PC-9 (cell line): Measurements from ENCODE around the gene ZNF408. TPM values are rescaled to one million over a fixed set of nuclear protein-coding genes. Genes with fewer than 3 reads are reported as not detected.

Source experiments
- BruUV-seq: library from RNA; stranded (reverse); fragments of 400-500 nt; replicated peaks from 2 replicates; lab custom pipeline; 2021; lab: Mats Ljungman, UMichigan
- CTCF ChIA-PET: fragments of 300-600 bp; sonication (Branson Sonifier 250); formaldehyde crosslinking; loops from one replicate; lab custom pipeline; 2022; ENCODE audit warnings: antibody characterized with exemption; lab: Charles Lee
- POLR2A ChIA-PET: fragments of 300-600 bp; sonication (Branson Sonifier 250); formaldehyde crosslinking; loops from one replicate; lab custom pipeline; 2022; ENCODE audit warnings: antibody characterized with exemption; ENCODE audit not compliant: unreplicated experiment; lab: Charles Lee
- DNase-seq, 2 experiments: peaks; one replicate each; pipeline versions ENCODE4 v3.0.0 to v3.0.0-alpha.2; 2015 to 2022; ENCODE audit warnings: mixed read lengths in 1 of 2
- H2AFZ ChIP-seq: fragments of 200-600 bp; sonication (generic); 2 replicates; pipeline ENCODE4 v1.8.1; 2017; ENCODE audit warnings: antibody characterized with exemption
- H3F3A ChIP-seq: fragments of 200-600 bp; sonication (generic); 2 replicates; pipeline ENCODE4 v1.8.1; 2017; ENCODE audit warnings: antibody characterized with exemption, mild to moderate bottlenecking, low read depth; ENCODE audit not compliant: insufficient read depth
- H3K27ac ChIP-seq: fragments of 200-600 bp; sonication (generic); 2 replicates; pipeline ENCODE4 v1.6.1; 2016; ENCODE audit warnings: mixed run types
- H3K27me3 ChIP-seq: fragments of 200-600 bp; sonication (generic); 2 replicates; pipeline ENCODE4 v1.6.1; 2016; ENCODE audit warnings: low read depth, mixed run types; ENCODE audit not compliant: insufficient read depth
- H3K36me3 ChIP-seq: fragments of 200-600 bp; sonication (generic); 2 replicates; pipeline ENCODE4 v1.6.1; 2016; ENCODE audit warnings: low read depth, mixed run types
- H3K4me1 ChIP-seq: fragments of 200-600 bp; sonication (generic); replicated peaks from 2 replicates; pipeline ENCODE4 v1.6.1; 2016; ENCODE audit warnings: mixed run types; ENCODE audit not compliant: insufficient read depth
- H3K4me2 ChIP-seq: fragments of 200-600 bp; sonication (generic); 2 replicates; pipeline ENCODE4 v1.6.1; 2017; ENCODE audit warnings: mixed run types
- H3K4me3 ChIP-seq: fragments of 200-600 bp; sonication (generic); 2 replicates; pipeline ENCODE4 v1.6.1; 2016; ENCODE audit warnings: mixed run types
- H3K79me2 ChIP-seq: fragments of 200-600 bp; sonication (generic); 2 replicates; pipeline ENCODE4 v1.6.1; 2017; ENCODE audit warnings: low read depth, mixed run types
- H3K9me2 ChIP-seq: fragments of 200-600 bp; sonication (generic); 2 replicates; pipeline ENCODE4 v1.8.1; 2017; ENCODE audit warnings: mild to moderate bottlenecking; ENCODE audit not compliant: insufficient read depth
- H3K9me3 ChIP-seq: fragments of 200-600 bp; sonication (generic); 2 replicates; pipeline ENCODE4 v1.8.1; 2016; ENCODE audit warnings: low read depth; ENCODE audit not compliant: insufficient read depth
- H4K20me1 ChIP-seq: fragments of 200-600 bp; sonication (generic); 2 replicates; pipeline ENCODE4 v1.8.1; 2017; ENCODE audit not compliant: insufficient read depth
- CTCF ChIP-seq: fragments of 200-600 bp; sonication (generic); conservative IDR thresholded peaks from 2 replicates; pipeline ENCODE4 v1.6.1; 2017; ENCODE audit warnings: mixed run types, antibody characterized with exemption, mild to moderate bottlenecking, moderate library complexity
- EZH2 ChIP-seq: fragments of 200-600 bp; sonication (generic); IDR thresholded peaks from 2 replicates; pipeline ENCODE4 v1.8.0; 2017; ENCODE audit warnings: antibody characterized with exemption, low read depth
- intact Hi-C: fragments of 100-400 bp; cut with micrococcal nuclease; formaldehyde crosslinking; loops from one replicate; pipeline ENCODE4 v1.10.0; 2022; ENCODE audit not compliant: unreplicated experiment
- total RNA-seq: library from RNA; stranded (reverse); gene quantifications from 2 replicates; pipeline ENCODE4 v1.2.3, GENCODE V29; 2021

The ZNF408 gene
- total RNA-seq, 1 experiment from 2014 or later, result 13.8 TPM

- Histone ChIP-seq H3K9me3 (no peaks in the 10 kb centered on the region), H2AFZ (no peak overlapping the region), H3K4me1 (no peaks in the 10 kb centered on the region), H3K27ac (no peak overlapping the region), H3K79me2 (no peaks in the 10 kb centered on the region), H3K4me3 (no peak overlapping the region), H3F3A (no peaks in the 10 kb centered on the region; the same call in 1 of the 2 replicates), H3K27me3 (no peaks in the 10 kb centered on the region), H4K20me1 (peaks cover under 1% of the 10 kb centered on the region; the same call in 1 of the 2 replicates), H3K36me3 (peaks cover 13% of the 10 kb centered on the region), H3K9me2 (no peaks in the 10 kb centered on the region), H3K4me2 (no peak overlapping the region)
- POLR2A ChIA-PET, result no interaction called here
- no peak for TF ChIP-seq CTCF
- no peak for TF ChIP-seq EZH2
- CTCF ChIA-PET, result no interaction called here
- no peak for DNase-seq
- intact Hi-C loops, result no loop called here
- BruUV-seq, result no TSS peak
Measured at GRCh38 chr11:46738887-46739286, 38.1 kb downstream of the ZNF408 start.

- no peaks in the 10 kb centered on the region for H3K9me2 ChIP-seq
- H3K79me2 ChIP-seq, result no peaks in the 10 kb centered on the region
- H3K4me3 ChIP-seq, result no peak overlapping the region
- H3K27me3 ChIP-seq, result no peaks in the 10 kb centered on the region
- intact Hi-C loops, result no loop called here
- BruUV-seq, result no TSS peak
- ChIA-PET CTCF (no interaction called here), POLR2A (interaction anchor here (0.5 kb wide), 1 partner anchor 63 kb away, joined by 3 read pairs; no protein-coding TSS in a partner anchor)
- no peak for DNase-seq
- H3K4me2 ChIP-seq, result no peak overlapping the region
- H3K27ac ChIP-seq, result no peak overlapping the region
- no peaks in the 10 kb centered on the region; the same call in 1 of the 2 replicates for H3F3A ChIP-seq
- H2AFZ ChIP-seq, result no peak overlapping the region
- H3K9me3 ChIP-seq, result no peaks in the 10 kb centered on the region
- TF ChIP-seq EZH2, result no peak
- no peak for TF ChIP-seq CTCF
- peaks cover 5% of the 10 kb centered on the region; the same call in 1 of the 2 replicates for H4K20me1 ChIP-seq
- H3K36me3 ChIP-seq, result peaks cover 26% of the 10 kb centered on the region
- no peaks in the 10 kb centered on the region for H3K4me1 ChIP-seq
Measured at GRCh38 chr11:46741600-46742484, 41.0 kb downstream of the ZNF408 start.

GRCh38 chr11:46743043-46743442, 42.2 kb downstream of the ZNF408 start:
- Histone ChIP-seq H3K36me3 (peaks cover 37% of the 10 kb centered on the region), H3K9me2 (no peaks in the 10 kb centered on the region), H3F3A (no peaks in the 10 kb centered on the region), H3K27ac (no peak overlapping the region), H2AFZ (no peak overlapping the region), H3K79me2 (no peaks in the 10 kb centered on the region), H3K4me1 (no peaks in the 10 kb centered on the region), H3K4me2 (no peak overlapping the region), H3K9me3 (no peaks in the 10 kb centered on the region), H3K4me3 (no peak overlapping the region), H4K20me1 (peaks cover 5% of the 10 kb centered on the region; the same call in 1 of the 2 replicates), H3K27me3 (no peaks in the 10 kb centered on the region)
- DNase-seq, result no peak
- ChIA-PET POLR2A (no interaction called here), CTCF (no interaction called here)
- no peak for TF ChIP-seq CTCF
- no peak for TF ChIP-seq EZH2
- intact Hi-C loops, result no loop called here
- BruUV-seq, result no TSS peak
